A673 (cell line): ENCODE data around the gene LMNTD2.

ENCODE experiments used
- CTCF ChIP-seq: fragments of 300-800, 200-600 bp; sonication (generic); conservative IDR thresholded peaks from 2 replicates; pipeline ENCODE4 v1.5.1; 2017; ENCODE audit warnings: low read depth, mild to moderate bottlenecking, antibody characterized with exemption, low read length, moderate library complexity, mixed read lengths
- EZH2 ChIP-seq: fragments of 200-600 bp; sonication (generic); IDR thresholded peaks from 2 replicates; pipeline ENCODE4 v1.6.1; 2017; ENCODE audit warnings: borderline replicate concordance, low read depth, mild to moderate bottlenecking, mixed read lengths, antibody characterized with exemption, low read length; ENCODE audit not compliant: poor library complexity, severe bottlenecking

- TF ChIP-seq CTCF, result no peak
- TF ChIP-seq EZH2, result no peak
Measured at GRCh38 chr11:507727-508515, 52.6 kb downstream of the LMNTD2 start.
